RWPE1 (cell line): ENCODE measurements around the gene EDC3.

Experiments
- CTCF ChIA-PET: fragments of 350-600 bp; sonication (Branson Sonifier 250); formaldehyde crosslinking; extraction: SDS; loops from one replicate; lab custom pipeline; 2021; lab: Yijun Ruan, JAX
- POLR2A ChIA-PET: fragments of 400-600 bp; formaldehyde crosslinking; extraction: SDS; loops from one replicate; lab custom pipeline; 2020; ENCODE audit warnings: antibody characterized with exemption; ENCODE audit not compliant: low non-redundant PET; lab: Yijun Ruan, JAX
- DNase-seq: peaks from one replicate; pipeline ENCODE4 v3.0.0; 2012; ENCODE audit warnings: low spot score
- H3K27ac ChIP-seq: fragments of 450-650 bp; 2 replicates; pipeline ENCODE4 v1.5.1; 2017
- TF ChIP-seq, protein P1 (sequence below): fragments of 450-650 bp; conservative IDR thresholded peaks from 2 replicates; pipeline ENCODE4 v1.5.1; 2017; ENCODE audit warnings: low read depth, mild to moderate bottlenecking

EDC3 gene

DNA sequence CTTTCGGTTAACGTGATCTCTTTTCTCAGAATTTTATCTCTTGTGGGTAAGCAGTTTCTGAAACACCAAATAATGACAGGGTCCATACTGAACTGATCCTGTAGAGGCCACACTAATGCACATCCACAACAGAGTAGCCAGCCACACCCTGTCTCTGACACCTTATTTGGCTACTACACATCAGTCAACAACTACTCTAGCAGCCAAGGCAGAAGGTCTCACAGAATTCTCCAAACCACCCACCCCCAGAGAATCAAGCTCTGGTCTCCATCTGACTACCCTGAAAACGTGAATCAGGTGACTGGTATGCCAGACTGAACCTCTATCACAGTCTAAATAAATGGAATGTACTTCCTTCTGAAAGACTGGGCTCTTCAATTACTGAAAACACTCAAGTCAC lies 38.0 kb downstream of the EDC3 start:
- ChIA-PET CTCF (interaction anchor here (0.6 kb wide), 1 partner anchor 305 kb away, joined by 4 read pairs; no protein-coding TSS in a partner anchor), POLR2A (no interaction called here)
- TF ChIP-seq, protein P1, sequence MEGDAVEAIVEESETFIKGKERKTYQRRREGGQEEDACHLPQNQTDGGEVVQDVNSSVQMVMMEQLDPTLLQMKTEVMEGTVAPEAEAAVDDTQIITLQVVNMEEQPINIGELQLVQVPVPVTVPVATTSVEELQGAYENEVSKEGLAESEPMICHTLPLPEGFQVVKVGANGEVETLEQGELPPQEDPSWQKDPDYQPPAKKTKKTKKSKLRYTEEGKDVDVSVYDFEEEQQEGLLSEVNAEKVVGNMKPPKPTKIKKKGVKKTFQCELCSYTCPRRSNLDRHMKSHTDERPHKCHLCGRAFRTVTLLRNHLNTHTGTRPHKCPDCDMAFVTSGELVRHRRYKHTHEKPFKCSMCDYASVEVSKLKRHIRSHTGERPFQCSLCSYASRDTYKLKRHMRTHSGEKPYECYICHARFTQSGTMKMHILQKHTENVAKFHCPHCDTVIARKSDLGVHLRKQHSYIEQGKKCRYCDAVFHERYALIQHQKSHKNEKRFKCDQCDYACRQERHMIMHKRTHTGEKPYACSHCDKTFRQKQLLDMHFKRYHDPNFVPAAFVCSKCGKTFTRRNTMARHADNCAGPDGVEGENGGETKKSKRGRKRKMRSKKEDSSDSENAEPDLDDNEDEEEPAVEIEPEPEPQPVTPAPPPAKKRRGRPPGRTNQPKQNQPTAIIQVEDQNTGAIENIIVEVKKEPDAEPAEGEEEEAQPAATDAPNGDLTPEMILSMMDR, result no peak
- H3K27ac ChIP-seq, result no peak overlapping the region
- no peak for DNase-seq

DNA sequence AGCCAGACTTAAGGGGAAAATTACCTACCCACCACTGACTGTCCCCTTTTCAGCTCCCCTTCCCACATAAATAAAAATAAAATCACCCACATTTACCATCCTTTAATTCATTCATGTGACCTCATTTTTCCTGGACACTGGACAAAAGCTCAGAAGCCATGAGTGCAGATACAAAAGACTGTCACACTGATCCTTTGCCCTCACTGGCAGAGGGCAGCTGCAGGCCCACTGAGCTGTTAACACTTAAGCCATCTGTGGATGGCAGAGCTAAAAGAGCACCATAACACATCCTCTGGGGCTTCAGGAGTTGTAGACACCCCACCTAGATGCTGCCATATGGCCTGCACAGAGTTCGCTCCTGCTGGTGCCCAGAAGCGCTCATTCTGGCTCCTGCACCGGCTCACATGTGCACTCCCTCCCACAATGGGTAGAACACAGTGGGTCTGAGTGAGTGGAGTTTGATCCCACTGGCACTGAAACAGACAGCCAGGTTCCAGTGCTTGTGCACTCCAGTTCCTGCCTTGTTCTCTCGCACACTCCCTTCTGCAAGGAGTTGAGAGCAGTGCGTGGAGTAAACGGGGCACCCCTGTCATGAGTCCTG lies 38.8 kb downstream of the EDC3 start:
- TF ChIP-seq, protein P1, result no peak
- ChIA-PET POLR2A (no interaction called here), CTCF (no interaction called here)
- no peak overlapping the region for H3K27ac ChIP-seq
- no peak for DNase-seq

DNA sequence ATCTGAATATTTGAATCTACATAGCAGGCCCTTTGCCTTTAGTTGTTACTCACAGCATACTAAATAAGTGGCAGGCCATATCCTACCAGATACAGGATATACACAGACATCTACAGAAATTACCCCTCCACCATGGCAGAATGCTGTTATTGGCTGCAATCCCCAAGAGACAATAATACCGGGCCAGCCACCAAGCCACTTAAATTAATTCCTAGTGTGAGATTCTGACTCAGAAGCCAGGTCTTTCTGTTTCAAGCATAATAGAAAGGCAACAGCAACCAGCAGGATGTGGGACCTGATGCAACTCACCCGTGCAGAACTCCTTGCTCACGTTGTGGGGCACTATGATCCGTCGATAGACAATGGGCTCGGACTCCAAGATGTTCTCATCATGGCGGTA lies 40.4 kb downstream of the EDC3 start:
- no peak overlapping the region for H3K27ac ChIP-seq
- CTCF ChIA-PET, result no interaction called here
- no peak for DNase-seq
- TF ChIP-seq, protein P1, result no peak
- POLR2A ChIA-PET, result no interaction called here

DNA sequence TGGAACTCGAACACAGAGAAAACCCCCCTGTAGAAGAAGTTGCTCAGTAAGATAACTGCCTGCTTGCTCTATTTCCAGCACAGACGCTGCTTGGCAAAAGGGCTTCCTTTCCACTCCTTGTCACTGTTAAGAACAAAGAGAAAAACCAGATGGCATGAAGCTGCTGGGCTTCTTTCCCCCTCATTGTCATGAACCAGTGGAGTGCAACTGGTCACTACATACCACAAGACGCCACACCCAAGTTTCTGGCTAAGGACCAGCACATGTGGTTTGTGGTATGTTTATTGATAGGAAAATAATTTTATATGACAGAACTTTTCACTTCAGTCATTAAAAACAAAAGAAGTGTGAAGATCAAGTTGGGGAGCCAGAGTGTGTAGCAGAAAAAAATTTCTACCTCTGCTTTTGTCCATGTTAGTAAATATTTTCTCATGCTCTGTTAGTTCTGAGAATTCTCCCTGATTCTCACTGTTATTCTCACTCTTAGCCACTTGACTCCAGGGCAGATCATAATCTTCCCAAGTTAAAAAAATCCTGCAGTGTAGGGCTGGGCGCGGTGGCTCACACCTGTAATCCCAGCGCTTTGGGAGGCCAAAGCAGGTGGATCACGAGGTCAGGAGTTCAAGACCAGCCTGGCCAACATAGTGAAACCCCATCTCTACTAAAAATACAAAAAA lies 42.3 kb downstream of the EDC3 start:
- CTCF ChIA-PET, result interaction anchor here (0.6 to 1.0 kb wide), 4 partner anchors 9 to 98 kb away, joined by 3 to 5 read pairs (median 4); no protein-coding TSS in a partner anchor
- H3K27ac ChIP-seq, result peak overlapping the region; percentile 59
- TF ChIP-seq, protein P1, result no peak
- DNase-seq, result peak; percentile 59
- POLR2A ChIA-PET, result no interaction called here

DNA sequence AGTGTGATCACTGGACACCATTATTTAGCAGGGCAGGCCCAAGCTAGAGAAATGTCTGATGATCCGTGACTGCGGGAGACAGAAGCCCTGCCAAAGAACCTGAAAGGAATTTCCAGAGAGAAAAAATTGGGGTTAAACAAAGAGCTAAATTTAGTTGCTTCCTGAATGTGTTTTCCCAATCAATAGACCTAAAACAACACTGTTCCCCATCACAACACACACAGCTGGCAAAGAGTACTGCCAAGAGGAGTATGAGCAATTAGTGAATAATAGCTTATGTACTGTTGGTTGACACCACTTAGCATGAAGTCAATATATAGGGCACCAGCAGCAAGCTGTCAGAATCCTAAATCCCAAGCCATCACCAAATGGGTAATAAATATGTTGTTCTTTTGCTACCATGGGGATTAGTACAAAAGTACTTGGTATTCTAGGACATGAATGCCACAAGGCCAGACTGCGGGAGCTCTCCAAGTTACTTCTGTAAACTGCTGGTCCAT lies 44.5 kb downstream of the EDC3 start:
- no peak for DNase-seq
- TF ChIP-seq, protein P1, result no peak
- POLR2A ChIA-PET, result no interaction called here
- H3K27ac ChIP-seq, result no peak overlapping the region
- CTCF ChIA-PET, result interaction anchor here (1.1 kb wide), 1 partner anchor 118 kb away, joined by 4 read pairs; no protein-coding TSS in a partner anchor

DNA sequence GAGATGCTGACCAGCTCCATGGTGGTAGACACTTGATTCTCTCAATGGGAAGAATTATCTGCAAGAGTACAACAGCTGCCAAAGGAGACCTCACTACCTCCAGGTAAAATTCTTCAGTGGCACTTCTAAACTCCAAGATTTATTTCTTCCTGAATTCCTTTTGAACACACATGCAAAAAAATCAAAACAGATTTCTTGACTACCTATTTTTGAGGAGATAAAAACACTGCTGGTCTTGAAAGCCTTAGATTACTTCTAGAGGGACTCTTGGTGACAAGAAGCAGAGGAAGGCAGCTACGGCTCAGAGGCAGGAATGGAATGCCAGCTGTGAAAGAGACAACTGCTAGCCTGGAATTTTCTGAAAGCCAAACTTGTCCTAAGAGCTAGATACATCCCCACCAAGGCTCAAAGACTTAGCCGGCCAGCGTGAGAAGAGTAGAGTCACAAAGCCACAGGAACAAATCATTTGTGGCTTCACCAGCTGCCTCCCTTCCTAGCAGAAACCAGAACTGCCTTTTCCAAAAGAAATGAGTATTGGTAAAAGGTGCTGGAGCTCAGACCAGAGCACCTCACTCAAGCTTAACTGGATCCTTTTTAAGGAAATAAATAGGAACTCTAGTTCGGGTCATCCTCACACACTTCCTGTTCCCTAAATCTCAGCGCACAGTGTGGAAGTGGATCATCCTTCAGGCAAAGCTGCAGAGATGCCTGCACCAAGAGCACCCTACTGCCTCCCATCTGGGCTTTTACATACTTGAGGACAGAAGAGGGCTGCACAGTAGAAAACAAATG lies 47.6 kb downstream of the EDC3 start:
- TF ChIP-seq, protein P1, result no peak
- ChIA-PET CTCF (interaction anchor here (1.1 kb wide), 1 partner anchor 121 kb away, joined by 4 read pairs; no protein-coding TSS in a partner anchor), POLR2A (no interaction called here)
- no peak for DNase-seq
- H3K27ac ChIP-seq, result no peak overlapping the region
